ENCODE data around the gene TGFBRAP1. TPM values are rescaled to one million over a fixed set of nuclear protein-coding genes. Genes with fewer than 3 reads are reported as not detected.

Gene TGFBRAP1
- total and polyA plus RNA-seq, 3 experiments from 2014 or later: 30.8 to 32.1 (median 30.8) TPM

DNA sequence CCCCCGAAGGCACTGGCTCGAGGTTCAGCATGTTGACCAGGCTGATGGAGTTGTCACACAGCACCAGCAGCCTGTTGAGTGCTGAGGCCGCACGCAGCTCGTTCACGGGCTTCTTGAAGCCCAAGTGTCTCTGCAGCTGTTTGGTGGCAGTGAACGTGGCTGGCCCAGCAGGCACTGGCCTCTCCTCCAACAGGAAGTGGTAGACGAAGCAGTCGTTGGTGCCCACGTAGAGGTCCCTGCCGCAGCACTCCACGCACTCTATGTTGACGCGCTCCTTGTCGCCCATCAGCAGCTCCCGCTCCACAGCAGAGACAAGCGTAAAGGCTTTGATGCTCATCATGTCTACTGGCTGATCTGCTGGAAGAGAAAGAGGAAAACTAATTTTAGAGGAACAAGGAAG is 21.6 kb downstream of the TGFBRAP1 start:
- peaks cover 5% of the 10 kb centered on the region for H3K4me1 ChIP-seq (ENCODE audit: insufficient read depth, low read length)
- no peak for DNase-seq
- no peaks in the 10 kb centered on the region for H3K27me3 ChIP-seq (ENCODE audit: insufficient read depth, low read length, poor library complexity, severe bottlenecking)
- POLR2A ChIA-PET: no interaction called here
- peaks cover 4% of the 10 kb centered on the region for H3K36me3 ChIP-seq (ENCODE audit: insufficient read depth, low read length)
- CTCF ChIA-PET: interaction anchor here (1.3 kb wide), 1 partner anchor 12 kb away, joined by 3 read pairs; no protein-coding TSS in a partner anchor
- Mint-ChIP-seq H3K9me3 (no peaks in the 10 kb centered on the region), H3K4me3 (no peak overlapping the region), H3K36me3 (peaks cover 10 to 57% (median 12%) of the 10 kb centered on the region in 3 donors), H3K4me1 (peaks cover 37 to 62% (median 38%) of the 10 kb centered on the region in 3 donors), H3K27ac (peak overlapping the region in 2 of 8 donors; percentile 22 to 61), H3K27me3 (no peaks in the 10 kb centered on the region)
- no peak overlapping the region for H3K4me3 ChIP-seq (ENCODE audit: low read length)
- H3K27ac ChIP-seq (ENCODE audit: low read depth, low read length): no peak overlapping the region
- no peaks in the 10 kb centered on the region for H3K9me3 ChIP-seq (ENCODE audit: low read length)

DNA sequence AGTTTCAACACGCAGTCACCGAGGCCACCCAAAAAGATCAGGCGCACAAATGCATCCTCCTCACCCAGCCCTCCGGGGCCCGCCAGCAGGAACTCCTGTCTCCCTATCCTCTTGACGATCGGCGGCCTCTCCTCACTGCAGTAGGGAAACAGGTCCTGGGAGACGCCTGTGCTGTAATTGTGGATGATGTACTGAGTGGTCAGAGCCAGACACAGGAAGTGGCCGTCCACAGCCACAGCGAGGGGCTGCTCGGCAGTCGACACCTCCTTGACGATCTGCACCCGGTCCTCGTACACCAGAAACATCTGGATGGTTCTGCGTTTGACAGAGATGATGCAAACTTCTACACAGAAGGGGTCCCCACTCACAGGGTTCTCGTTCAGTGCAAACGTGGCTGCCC is 22.0 kb downstream of the TGFBRAP1 start:
- no peak overlapping the region for H3K27ac ChIP-seq (ENCODE audit: low read depth, low read length)
- H3K36me3 ChIP-seq (ENCODE audit: insufficient read depth, low read length): peaks cover 4% of the 10 kb centered on the region
- Mint-ChIP-seq H3K36me3 (peaks cover 10 to 59% (median 12%) of the 10 kb centered on the region in 3 donors), H3K27me3 (no peaks in the 10 kb centered on the region), H3K9me3 (no peaks in the 10 kb centered on the region), H3K4me1 (peaks cover 40 to 62% (median 41%) of the 10 kb centered on the region in 3 donors), H3K27ac (peak overlapping the region in 1 of 8 donors; percentile 14), H3K4me3 (peak overlapping the region in 1 of 7 donors; percentile 36)
- ChIA-PET CTCF (no interaction called here), POLR2A (no interaction called here)
- H3K9me3 ChIP-seq (ENCODE audit: low read length): no peaks in the 10 kb centered on the region
- no peaks in the 10 kb centered on the region for H3K27me3 ChIP-seq (ENCODE audit: insufficient read depth, low read length, poor library complexity, severe bottlenecking)
- DNase-seq: no peak
- peaks cover 5% of the 10 kb centered on the region for H3K4me1 ChIP-seq (ENCODE audit: insufficient read depth, low read length)
- no peak overlapping the region for H3K4me3 ChIP-seq (ENCODE audit: low read length)

DNA sequence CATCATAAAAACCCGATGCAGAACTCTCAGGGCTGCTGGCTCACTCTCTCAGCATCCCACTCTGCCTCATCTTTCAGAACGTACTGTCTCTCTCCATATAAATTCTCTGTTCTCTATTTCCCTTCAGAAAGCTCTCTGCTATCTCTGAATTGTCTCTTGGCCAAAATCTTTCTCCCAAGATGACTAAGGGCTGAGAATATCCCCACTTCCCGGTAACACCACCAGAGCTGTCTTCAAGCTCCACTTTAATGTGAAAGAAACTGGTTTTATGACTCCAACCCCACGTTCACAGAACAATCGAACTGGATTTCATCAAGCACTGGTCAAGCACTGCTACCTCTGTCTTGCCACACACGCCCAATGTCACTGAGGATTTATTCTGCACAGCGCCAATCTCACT is 22.4 kb downstream of the TGFBRAP1 start:
- Mint-ChIP-seq H3K4me3 (no peak overlapping the region), H3K9me3 (no peaks in the 10 kb centered on the region), H3K4me1 (peaks cover 42 to 64% (median 44%) of the 10 kb centered on the region in 3 donors), H3K27me3 (no peaks in the 10 kb centered on the region), H3K36me3 (peaks cover 10 to 61% (median 12%) of the 10 kb centered on the region in 3 donors), H3K27ac (peak overlapping the region in 3 of 8 donors; percentile 14 to 70 (median 27))
- no peak overlapping the region for H3K4me3 ChIP-seq (ENCODE audit: low read length)
- ChIA-PET POLR2A (no interaction called here), CTCF (no interaction called here)
- H3K27me3 ChIP-seq (ENCODE audit: insufficient read depth, low read length, poor library complexity, severe bottlenecking): no peaks in the 10 kb centered on the region
- H3K4me1 ChIP-seq (ENCODE audit: insufficient read depth, low read length): peaks cover 9% of the 10 kb centered on the region
- no peak for DNase-seq
- no peak overlapping the region for H3K27ac ChIP-seq (ENCODE audit: low read depth, low read length)
- H3K36me3 ChIP-seq (ENCODE audit: insufficient read depth, low read length): peaks cover 4% of the 10 kb centered on the region
- H3K9me3 ChIP-seq (ENCODE audit: low read length): no peaks in the 10 kb centered on the region

DNA sequence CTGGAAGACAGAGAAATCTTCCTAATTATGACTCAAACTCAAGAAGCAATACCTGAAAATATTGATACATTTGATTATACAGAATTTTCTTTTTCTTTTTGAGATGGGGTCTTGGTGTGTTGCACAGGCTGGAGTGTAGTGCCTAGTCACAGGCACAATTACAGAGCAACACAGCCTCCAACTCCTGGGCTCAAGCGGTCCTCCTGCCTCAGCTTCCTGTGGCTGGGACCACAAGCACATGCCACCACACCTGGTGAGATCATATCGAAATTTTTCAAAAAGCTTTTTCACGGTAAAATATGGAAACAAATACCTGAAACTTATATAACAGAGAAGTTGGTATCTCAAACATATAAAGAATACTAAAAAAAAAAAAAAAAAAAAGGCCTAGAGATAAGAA is 27.9 kb downstream of the TGFBRAP1 start:
- ChIA-PET POLR2A (no interaction called here), CTCF (no interaction called here)
- H3K9me3 Mint-ChIP-seq: no peaks in the 10 kb centered on the region
- H3K36me3 Mint-ChIP-seq: peaks cover 17 to 59% (median 17%) of the 10 kb centered on the region in 3 donors
- no peak overlapping the region for H3K4me3 Mint-ChIP-seq
- Histone ChIP-seq H3K4me3 (ENCODE audit: low read length) (no peak overlapping the region), H3K27ac (ENCODE audit: low read depth, low read length) (no peak overlapping the region), H3K4me1 (ENCODE audit: insufficient read depth, low read length) (peaks cover 16% of the 10 kb centered on the region), H3K27me3 (ENCODE audit: insufficient read depth, low read length, poor library complexity, severe bottlenecking) (no peaks in the 10 kb centered on the region), H3K9me3 (ENCODE audit: low read length) (no peaks in the 10 kb centered on the region), H3K36me3 (ENCODE audit: insufficient read depth, low read length) (peaks cover 20% of the 10 kb centered on the region)
- no peak for DNase-seq
- no peaks in the 10 kb centered on the region for H3K27me3 Mint-ChIP-seq
- H3K27ac Mint-ChIP-seq: peak overlapping the region in 1 of 8 donors; percentile 39
- peaks cover 27 to 50% (median 35%) of the 10 kb centered on the region in 3 donors for H3K4me1 Mint-ChIP-seq

DNA sequence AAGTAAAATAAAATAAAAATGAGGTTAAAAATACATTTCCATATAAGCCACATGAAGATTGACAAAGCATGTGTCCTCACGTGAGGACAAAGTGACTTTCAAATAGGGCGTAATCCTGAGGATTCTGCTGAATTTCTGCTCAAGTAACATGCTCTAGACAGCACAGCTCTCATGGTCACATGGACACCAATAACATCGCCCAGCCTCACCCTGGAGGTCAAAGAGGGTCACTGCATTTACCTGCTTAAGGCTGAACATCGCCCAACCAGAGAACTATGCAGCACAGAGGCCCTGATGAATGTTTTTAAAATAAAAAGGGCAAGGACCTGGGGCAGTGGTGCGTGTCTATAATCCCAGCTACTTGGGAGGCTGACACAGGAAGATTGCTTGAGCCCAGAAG is 30.2 kb downstream of the TGFBRAP1 start:
- Histone ChIP-seq H3K36me3 (ENCODE audit: insufficient read depth, low read length) (peaks cover 35% of the 10 kb centered on the region), H3K9me3 (ENCODE audit: low read length) (no peaks in the 10 kb centered on the region), H3K27ac (ENCODE audit: low read depth, low read length) (no peak overlapping the region), H3K27me3 (ENCODE audit: insufficient read depth, low read length, poor library complexity, severe bottlenecking) (no peaks in the 10 kb centered on the region), H3K4me1 (ENCODE audit: insufficient read depth, low read length) (peaks cover 16% of the 10 kb centered on the region), H3K4me3 (ENCODE audit: low read length) (no peak overlapping the region)
- H3K4me3 Mint-ChIP-seq: no peak overlapping the region
- CTCF ChIA-PET: no interaction called here
- peaks cover 23 to 41% (median 32%) of the 10 kb centered on the region in 3 donors for H3K4me1 Mint-ChIP-seq
- no peak for DNase-seq
- no peaks in the 10 kb centered on the region for H3K9me3 Mint-ChIP-seq
- POLR2A ChIA-PET: no interaction called here
- no peak overlapping the region for H3K27ac Mint-ChIP-seq
- H3K27me3 Mint-ChIP-seq: no peaks in the 10 kb centered on the region
- peaks cover 17 to 62% (median 22%) of the 10 kb centered on the region in 3 donors for H3K36me3 Mint-ChIP-seq

DNA sequence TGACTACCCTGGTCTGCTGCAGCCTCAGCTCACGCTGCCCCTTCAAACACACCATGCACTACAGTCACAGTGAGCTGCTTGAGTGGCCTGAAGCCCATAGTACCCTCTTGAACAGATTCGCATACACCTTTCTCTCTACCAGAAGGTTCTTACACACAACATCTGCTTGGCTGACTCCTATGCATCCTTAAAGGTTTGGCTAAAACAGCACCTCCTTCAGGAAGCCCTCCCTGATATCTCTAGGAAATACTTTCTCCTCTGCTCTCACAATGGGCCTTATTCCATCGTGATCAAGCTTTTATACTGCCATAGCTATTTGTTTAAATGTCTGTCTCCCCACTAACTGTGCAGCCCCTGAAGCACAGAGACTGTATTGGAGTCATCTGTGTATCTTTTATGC is 31.5 kb downstream of the TGFBRAP1 start:
- CTCF ChIA-PET: interaction anchor here (1.5 kb wide), 1 partner anchor 16 kb away, joined by 4 read pairs; no protein-coding TSS in a partner anchor
- H3K27me3 Mint-ChIP-seq: no peaks in the 10 kb centered on the region
- Histone ChIP-seq H3K4me1 (ENCODE audit: insufficient read depth, low read length) (peaks cover 11% of the 10 kb centered on the region), H3K27me3 (ENCODE audit: insufficient read depth, low read length, poor library complexity, severe bottlenecking) (no peaks in the 10 kb centered on the region), H3K27ac (ENCODE audit: low read depth, low read length) (no peak overlapping the region), H3K4me3 (ENCODE audit: low read length) (no peak overlapping the region), H3K9me3 (ENCODE audit: low read length) (no peaks in the 10 kb centered on the region), H3K36me3 (ENCODE audit: insufficient read depth, low read length) (peaks cover 39% of the 10 kb centered on the region)
- no peak for DNase-seq
- POLR2A ChIA-PET: no interaction called here
- H3K4me3 Mint-ChIP-seq: peak overlapping the region in 1 of 7 donors; percentile 19
- peaks cover 21 to 66% (median 21%) of the 10 kb centered on the region in 3 donors for H3K36me3 Mint-ChIP-seq
- peaks cover 16 to 29% (median 23%) of the 10 kb centered on the region in 3 donors for H3K4me1 Mint-ChIP-seq
- no peaks in the 10 kb centered on the region for H3K9me3 Mint-ChIP-seq
- H3K27ac Mint-ChIP-seq: peak overlapping the region in 1 of 8 donors; percentile 6

DNA sequence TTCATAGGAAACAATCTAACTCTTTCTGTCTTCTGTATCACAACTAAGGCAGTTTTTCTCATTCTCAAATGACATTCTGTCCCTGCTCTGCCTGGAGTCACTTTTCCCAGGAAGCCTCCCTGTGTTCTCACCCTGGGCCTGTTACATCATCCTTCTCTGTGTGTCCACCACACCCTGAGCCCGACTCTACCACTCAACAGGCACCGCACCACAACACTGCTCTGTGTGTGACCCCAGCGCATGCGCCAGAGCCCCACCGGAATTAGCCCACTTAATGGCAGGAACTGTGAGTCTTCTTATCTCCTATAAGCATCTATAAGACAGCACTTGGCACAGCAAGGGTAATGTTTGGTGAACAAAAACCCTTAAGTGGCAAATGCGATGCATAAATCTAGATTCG is 32.3 kb downstream of the TGFBRAP1 start:
- H3K27me3 Mint-ChIP-seq: no peaks in the 10 kb centered on the region
- Histone ChIP-seq H3K27ac (ENCODE audit: low read depth, low read length) (no peak overlapping the region), H3K9me3 (ENCODE audit: low read length) (no peaks in the 10 kb centered on the region), H3K4me3 (ENCODE audit: low read length) (no peak overlapping the region), H3K36me3 (ENCODE audit: insufficient read depth, low read length) (peaks cover 39% of the 10 kb centered on the region), H3K4me1 (ENCODE audit: insufficient read depth, low read length) (peaks cover 8% of the 10 kb centered on the region), H3K27me3 (ENCODE audit: insufficient read depth, low read length, poor library complexity, severe bottlenecking) (no peaks in the 10 kb centered on the region)
- no peak for DNase-seq
- H3K27ac Mint-ChIP-seq: peak overlapping the region in 3 of 8 donors; percentile 56 to 77 (median 76)
- H3K4me1 Mint-ChIP-seq: peaks cover 9 to 21% (median 15%) of the 10 kb centered on the region in 3 donors
- no peak overlapping the region for H3K4me3 Mint-ChIP-seq
- CTCF ChIA-PET: interaction anchor here (1.5 kb wide), 1 partner anchor 15 kb away, joined by 4 read pairs; no protein-coding TSS in a partner anchor
- H3K36me3 Mint-ChIP-seq: peaks cover 21 to 69% (median 23%) of the 10 kb centered on the region in 3 donors
- no peaks in the 10 kb centered on the region for H3K9me3 Mint-ChIP-seq
- POLR2A ChIA-PET: no interaction called here

DNA sequence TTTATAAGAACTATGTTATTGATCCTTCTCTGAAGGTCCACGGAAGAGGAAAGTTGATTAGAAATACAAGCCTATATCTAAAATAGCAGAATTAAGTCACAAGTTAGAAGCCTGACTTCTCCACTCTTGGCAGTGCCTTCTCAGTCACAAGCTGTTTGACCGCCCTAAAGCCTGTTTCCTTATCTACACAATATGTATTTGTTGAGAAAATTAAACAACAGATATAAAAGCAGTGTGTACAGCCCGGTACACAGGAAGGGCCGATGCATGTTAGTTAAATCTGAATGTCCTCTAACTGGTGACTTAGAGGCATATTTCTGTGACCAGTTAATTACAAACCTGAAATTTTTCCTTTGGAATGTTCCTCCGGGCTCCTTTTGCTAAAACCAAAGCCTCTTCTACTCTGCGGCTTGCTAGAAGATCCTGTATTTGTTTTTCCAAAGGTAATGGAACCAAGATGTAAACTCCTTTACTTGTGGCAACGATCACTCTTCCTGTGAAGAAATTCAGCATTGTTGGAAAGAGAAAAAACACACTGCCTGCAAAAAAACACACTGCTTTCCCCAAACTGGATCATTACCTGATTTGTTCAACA is 33.4 kb downstream of the TGFBRAP1 start:
- ChIA-PET CTCF (no interaction called here), POLR2A (no interaction called here)
- Histone ChIP-seq H3K4me1 (ENCODE audit: insufficient read depth, low read length) (no peaks in the 10 kb centered on the region), H3K9me3 (ENCODE audit: low read length) (no peaks in the 10 kb centered on the region), H3K36me3 (ENCODE audit: insufficient read depth, low read length) (peaks cover 39% of the 10 kb centered on the region), H3K27ac (ENCODE audit: low read depth, low read length) (no peak overlapping the region), H3K27me3 (ENCODE audit: insufficient read depth, low read length, poor library complexity, severe bottlenecking) (no peaks in the 10 kb centered on the region), H3K4me3 (ENCODE audit: low read length) (no peak overlapping the region)
- Mint-ChIP-seq H3K4me1 (peaks cover 2 to 10% (median 7%) of the 10 kb centered on the region in 3 donors), H3K36me3 (peaks cover 21 to 76% (median 27%) of the 10 kb centered on the region in 3 donors), H3K27ac (no peak overlapping the region), H3K9me3 (no peaks in the 10 kb centered on the region), H3K27me3 (no peaks in the 10 kb centered on the region), H3K4me3 (no peak overlapping the region)
- no peak for DNase-seq

All from CD8-positive, alpha-beta memory T cell (primary cell).